Measurements from ENCODE around the gene CBARP.

GRCh38 chr19:1243768-1244692, 6.2 kb upstream of the CBARP start:
- TF ChIP-seq CTCF (IDR thresholded peaks at IDR 0.05; ENCODE audit: extremely low read depth in 1 of 2, insufficient read depth in 1 of 2, low read depth in 1 of 2, low read length in 2 of 2): peak; percentile 97 to 99
- no peak for TF ChIP-seq MYC (IDR thresholded peaks at IDR 0.05; ENCODE audit: low read depth, low read length)
- TF ChIP-seq POLR2A (IDR thresholded peaks at IDR 0.05; ENCODE audit: low read depth, low read length): no peak
